A549 (cell line): ENCODE data around the gene ANO9.

Source experiments
- EHF ChIP-seq: fragments of 250-450 bp; sonication (Bioruptor Pico); IDR thresholded peaks from 2 replicates; pipeline ENCODE4 v1.5.0; 2020; ENCODE audit warnings: mild to moderate bottlenecking
- MAFK ChIP-seq: fragments of 450-650 bp; IDR thresholded peaks from 2 replicates; pipeline ENCODE4 v1.6.1; 2014; ENCODE audit not compliant: partially characterized antibody
- REST ChIP-seq: fragments of 200-600 bp; sonication (generic); IDR thresholded peaks from 2 replicates; pipeline ENCODE4 v1.6.1; 2016; ENCODE audit warnings: antibody characterized with exemption, mild to moderate bottlenecking, moderate library complexity
- TF ChIP-seq, protein P1 (sequence below): fragments of >200 bp; sonication (Bioruptor Twin); formaldehyde crosslinking; IDR thresholded peaks from 3 replicates; pipeline ENCODE4 v1.5.1; 2016

DNA sequence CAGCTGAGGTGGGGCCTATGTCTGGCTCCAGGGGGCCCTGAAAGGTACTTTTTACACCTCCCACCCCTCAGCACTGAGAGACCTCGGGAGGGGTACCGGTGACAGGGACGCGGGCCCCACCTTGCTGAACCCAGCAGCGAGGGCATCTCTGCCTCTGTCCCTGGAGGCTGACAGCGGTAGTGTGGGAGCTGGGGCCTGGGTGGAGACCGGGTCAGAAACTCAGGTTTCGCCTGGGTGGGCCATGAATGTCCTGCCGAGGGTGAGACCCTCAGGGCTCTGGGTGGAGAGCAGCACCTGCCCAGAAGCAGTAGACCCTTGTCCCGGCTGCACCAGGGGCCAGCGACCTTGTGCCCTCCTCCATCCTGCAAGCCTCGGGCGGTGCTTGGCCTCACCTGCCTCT lies 30.5 kb upstream of the ANO9 start:
- TF ChIP-seq, protein P1, sequence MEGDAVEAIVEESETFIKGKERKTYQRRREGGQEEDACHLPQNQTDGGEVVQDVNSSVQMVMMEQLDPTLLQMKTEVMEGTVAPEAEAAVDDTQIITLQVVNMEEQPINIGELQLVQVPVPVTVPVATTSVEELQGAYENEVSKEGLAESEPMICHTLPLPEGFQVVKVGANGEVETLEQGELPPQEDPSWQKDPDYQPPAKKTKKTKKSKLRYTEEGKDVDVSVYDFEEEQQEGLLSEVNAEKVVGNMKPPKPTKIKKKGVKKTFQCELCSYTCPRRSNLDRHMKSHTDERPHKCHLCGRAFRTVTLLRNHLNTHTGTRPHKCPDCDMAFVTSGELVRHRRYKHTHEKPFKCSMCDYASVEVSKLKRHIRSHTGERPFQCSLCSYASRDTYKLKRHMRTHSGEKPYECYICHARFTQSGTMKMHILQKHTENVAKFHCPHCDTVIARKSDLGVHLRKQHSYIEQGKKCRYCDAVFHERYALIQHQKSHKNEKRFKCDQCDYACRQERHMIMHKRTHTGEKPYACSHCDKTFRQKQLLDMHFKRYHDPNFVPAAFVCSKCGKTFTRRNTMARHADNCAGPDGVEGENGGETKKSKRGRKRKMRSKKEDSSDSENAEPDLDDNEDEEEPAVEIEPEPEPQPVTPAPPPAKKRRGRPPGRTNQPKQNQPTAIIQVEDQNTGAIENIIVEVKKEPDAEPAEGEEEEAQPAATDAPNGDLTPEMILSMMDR, result no peak
- TF ChIP-seq MAFK (no peak), REST (no peak), EHF (CRISPR knock-in tag) (no peak)
